ENCODE results near the gene SMIM44.

The SMIM44 gene

DNA sequence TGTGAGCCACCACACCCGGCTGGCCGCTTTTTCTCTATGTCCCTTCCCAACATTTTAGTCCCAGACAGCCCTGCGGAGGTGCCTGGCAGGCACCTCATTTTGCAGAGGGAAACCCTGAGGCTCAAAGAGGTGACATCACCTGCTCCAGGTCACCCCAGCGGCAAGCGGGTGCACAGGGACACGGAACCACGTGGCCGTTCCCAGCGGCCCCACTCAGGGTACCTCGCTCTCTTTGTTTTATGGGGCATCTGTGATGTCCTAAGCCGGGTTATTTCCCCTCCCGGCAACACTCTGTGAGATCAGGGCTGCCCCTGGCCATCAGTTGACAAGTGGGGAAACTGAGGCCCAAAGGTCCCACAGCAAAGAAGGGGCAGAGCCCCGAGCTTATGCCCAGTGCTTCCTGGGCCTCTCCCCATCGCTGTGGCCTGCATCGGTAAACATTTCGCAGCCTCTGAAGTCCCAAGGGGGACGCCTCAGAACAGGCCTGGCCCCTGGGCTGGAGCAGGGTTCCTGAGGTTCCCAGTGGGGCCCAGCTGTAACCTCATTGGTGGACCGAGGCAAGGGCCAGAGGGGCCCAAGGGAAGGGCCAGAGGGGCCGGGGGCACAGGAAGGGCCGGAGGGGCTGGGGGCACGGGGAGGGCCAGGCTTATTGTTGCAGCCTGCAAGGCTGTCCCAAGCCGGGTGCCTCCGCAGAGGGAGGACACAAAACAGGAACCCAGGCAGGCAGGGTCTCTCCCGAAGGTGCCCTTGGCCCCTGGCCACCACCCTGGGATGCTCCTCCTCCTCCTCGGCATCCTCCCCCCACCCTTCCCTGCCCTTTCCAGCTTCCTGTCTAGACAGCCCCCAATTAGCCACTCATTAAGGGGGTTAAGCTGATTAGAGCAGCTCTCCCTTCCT is 41.9 kb downstream of the SMIM44 start:
- H3K4me1 ChIP-seq (ENCODE audit: control insufficient read depth in 1 of 2, insufficient read depth in 2 of 2, low read length in 2 of 2), result peaks cover 0 to 37% of the 10 kb centered on the region in 2 donors

DNA sequence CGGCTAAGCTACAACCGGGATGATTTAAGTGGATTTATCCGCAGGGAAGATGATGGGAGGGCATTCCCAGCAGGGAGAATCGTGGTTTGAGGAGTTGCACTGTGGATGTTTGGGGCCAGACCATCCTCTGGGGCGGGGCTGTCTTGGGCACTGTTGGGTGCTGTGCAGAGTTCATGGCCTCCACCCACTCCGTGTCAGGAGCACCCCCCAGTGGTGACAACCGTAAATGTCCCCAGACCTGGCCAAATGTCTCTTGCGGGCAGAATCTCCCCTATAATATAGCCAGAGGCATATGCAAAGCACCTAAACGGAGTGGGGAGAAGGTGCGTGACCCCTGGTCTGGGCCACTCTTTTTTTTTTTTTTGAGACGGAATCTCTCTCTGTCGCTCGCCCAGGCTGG is 43.2 kb downstream of the SMIM44 start:
- H3K9me3 ChIP-seq (ENCODE audit: control insufficient read depth in 1 of 2, low read length in 2 of 2), result no peaks in the 10 kb centered on the region
- peaks cover 15 to 51% of the 10 kb centered on the region in 2 donors for H3K36me3 ChIP-seq (ENCODE audit: control insufficient read depth in 1 of 2, insufficient read depth in 2 of 2, low read length in 2 of 2)
- no peaks in the 10 kb centered on the region for H3K27me3 ChIP-seq (ENCODE audit: low read depth, low read length)
- H3K4me1 ChIP-seq (ENCODE audit: control insufficient read depth in 1 of 2, insufficient read depth in 2 of 2, low read length in 2 of 2), result peaks cover 4 to 38% of the 10 kb centered on the region in 2 donors
- H3K4me3 ChIP-seq (ENCODE audit: low read depth in 1 of 2, low read length in 2 of 2), result no peak overlapping the region
- no peak overlapping the region for H3K27ac ChIP-seq (ENCODE audit: low read length)

More for the DNA sequence above, 41.9 kb downstream of the SMIM44 start:
- Histone ChIP-seq H3K36me3 (ENCODE audit: control insufficient read depth in 1 of 2, insufficient read depth in 2 of 2, low read length in 2 of 2) (peaks cover 19 to 63% of the 10 kb centered on the region in 2 donors), H3K27ac (ENCODE audit: low read length) (no peak overlapping the region), H3K4me3 (ENCODE audit: low read depth in 1 of 2, low read length in 2 of 2) (no peak overlapping the region), H3K27me3 (ENCODE audit: low read depth, low read length) (no peaks in the 10 kb centered on the region), H3K9me3 (ENCODE audit: control insufficient read depth in 1 of 2, low read length in 2 of 2) (no peaks in the 10 kb centered on the region)

DNA sequence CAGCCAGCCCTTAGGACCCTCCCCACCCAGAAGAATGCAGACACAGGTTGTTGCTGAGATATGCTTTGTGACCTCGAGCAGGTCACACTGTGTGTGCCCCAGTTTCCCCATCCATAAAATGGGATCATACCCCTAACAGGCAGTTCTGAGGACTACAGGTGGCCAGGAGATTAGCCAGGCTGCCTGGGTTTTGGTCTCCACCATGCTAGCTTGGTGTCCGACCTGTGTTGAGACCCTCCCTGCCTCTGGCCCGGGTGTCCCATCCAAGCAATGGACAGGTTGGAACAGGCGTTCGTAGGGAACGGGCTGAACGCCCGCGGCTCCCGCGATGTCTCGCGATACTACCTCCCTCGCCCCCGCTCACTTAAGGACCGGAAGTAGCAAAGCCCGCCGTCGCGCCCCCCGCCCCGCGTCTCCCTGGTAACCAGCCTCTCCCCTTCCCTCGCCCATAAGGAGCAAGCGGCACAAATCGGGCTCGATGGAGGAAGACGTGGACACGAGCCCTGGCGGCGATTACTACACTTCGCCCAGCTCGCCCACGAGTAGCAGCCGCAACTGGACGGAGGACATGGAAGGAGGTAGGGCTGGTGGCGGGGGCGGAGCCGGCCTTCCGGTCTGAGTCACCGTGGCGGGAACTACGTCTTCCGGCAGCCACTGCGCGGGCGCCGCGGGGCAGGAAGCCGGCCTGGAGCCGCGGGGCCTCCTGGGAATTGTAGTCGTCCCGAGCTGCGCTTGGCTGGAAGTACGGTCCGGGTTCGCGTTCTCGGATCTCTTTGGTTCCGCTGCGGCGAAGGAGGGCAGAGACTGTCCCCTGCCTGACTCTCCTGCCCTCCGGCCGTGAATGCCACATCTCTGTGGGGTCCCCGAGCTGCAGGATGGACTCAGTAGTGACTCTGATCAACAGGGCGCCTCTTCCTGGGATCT is 48.3 kb downstream of the SMIM44 start:
- Histone ChIP-seq H3K27me3 (ENCODE audit: low read depth, low read length) (no peaks in the 10 kb centered on the region), H3K36me3 (ENCODE audit: control insufficient read depth in 1 of 2, insufficient read depth in 2 of 2, low read length in 2 of 2) (peaks cover 15 to 40% of the 10 kb centered on the region in 2 donors), H3K4me3 (ENCODE audit: low read depth in 1 of 2, low read length in 2 of 2) (peak overlapping the region; percentile 51 to 70)

DNA sequence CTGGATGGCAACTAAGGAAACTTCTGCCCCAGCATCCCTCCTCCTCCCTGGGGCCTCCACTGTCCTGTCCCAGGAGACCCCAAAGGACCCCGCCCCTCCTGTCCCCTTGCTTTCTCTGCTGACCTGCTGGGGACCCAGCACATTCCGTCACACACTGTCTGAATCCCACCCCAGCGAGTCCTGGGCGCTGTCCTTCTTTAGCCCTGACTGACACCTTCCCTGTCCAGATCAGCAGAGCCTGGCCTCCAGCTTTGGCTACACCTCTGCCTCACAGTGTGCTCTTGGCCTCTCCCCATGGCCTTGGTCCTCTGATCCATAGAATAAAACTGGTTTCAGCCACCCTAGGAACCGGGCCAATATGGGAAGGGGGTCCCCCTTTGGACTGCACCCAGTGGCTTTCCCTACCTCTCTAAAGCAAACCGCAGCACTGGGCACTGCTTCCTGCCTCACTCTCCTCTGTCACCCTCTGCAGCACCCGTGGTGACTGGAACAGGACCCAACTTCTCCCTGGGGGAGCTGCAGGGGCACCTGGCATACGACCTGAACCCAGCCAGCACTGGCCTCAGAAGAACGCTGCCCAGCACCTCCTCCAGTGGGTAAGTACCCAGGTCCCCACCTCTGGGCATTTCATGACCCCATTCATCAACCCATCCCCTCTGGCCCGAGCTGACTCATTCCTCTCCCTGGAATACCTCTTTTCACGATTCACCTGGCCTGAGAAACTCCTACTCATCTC is 49.3 kb downstream of the SMIM44 start:
- peak overlapping the region; percentile 85 for H3K27ac ChIP-seq (ENCODE audit: low read length)
- no peaks in the 10 kb centered on the region for H3K27me3 ChIP-seq (ENCODE audit: low read depth, low read length)
- no peaks in the 10 kb centered on the region for H3K9me3 ChIP-seq (ENCODE audit: control insufficient read depth in 1 of 2, low read length in 2 of 2)
- peak overlapping the region in 1 of 2 donors; percentile 51 for H3K4me3 ChIP-seq (ENCODE audit: low read depth in 1 of 2, low read length in 2 of 2)
- H3K36me3 ChIP-seq (ENCODE audit: control insufficient read depth in 1 of 2, insufficient read depth in 2 of 2, low read length in 2 of 2), result peaks cover 14 to 40% of the 10 kb centered on the region in 2 donors
- peaks cover 9 to 32% of the 10 kb centered on the region in 2 donors for H3K4me1 ChIP-seq (ENCODE audit: control insufficient read depth in 1 of 2, insufficient read depth in 2 of 2, low read length in 2 of 2)

More for the DNA sequence above, 48.3 kb downstream of the SMIM44 start:
- peaks cover 9 to 26% of the 10 kb centered on the region in 2 donors for H3K4me1 ChIP-seq (ENCODE audit: control insufficient read depth in 1 of 2, insufficient read depth in 2 of 2, low read length in 2 of 2)
- peak overlapping the region; percentile 85 for H3K27ac ChIP-seq (ENCODE audit: low read length)
- no peaks in the 10 kb centered on the region for H3K9me3 ChIP-seq (ENCODE audit: control insufficient read depth in 1 of 2, low read length in 2 of 2)

DNA sequence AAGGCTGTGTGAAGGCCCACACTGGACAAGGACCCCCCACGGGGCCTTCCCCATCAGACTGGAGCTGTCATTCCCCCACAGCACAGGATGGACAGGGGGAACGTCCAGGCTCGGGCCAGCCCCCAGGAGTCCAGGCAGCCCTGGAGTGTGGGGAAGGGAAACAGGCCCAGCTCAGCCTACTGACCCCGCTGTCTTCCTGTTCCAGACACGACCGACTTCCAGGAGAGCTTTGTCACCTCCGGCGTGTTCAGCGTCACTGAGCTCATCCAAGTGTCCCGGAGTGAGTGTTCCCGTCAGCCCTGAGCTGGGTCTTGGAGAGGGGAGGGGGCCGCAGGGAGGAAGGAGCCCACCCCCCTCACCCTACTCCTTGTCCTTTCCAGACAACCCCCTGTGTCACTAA is 49.9 kb downstream of the SMIM44 start:
- Histone ChIP-seq H3K4me3 (ENCODE audit: low read depth in 1 of 2, low read length in 2 of 2) (no peak overlapping the region), H3K9me3 (ENCODE audit: control insufficient read depth in 1 of 2, low read length in 2 of 2) (no peaks in the 10 kb centered on the region), H3K27me3 (ENCODE audit: low read depth, low read length) (no peaks in the 10 kb centered on the region), H3K36me3 (ENCODE audit: control insufficient read depth in 1 of 2, insufficient read depth in 2 of 2, low read length in 2 of 2) (peaks cover 10 to 35% of the 10 kb centered on the region in 2 donors), H3K27ac (ENCODE audit: low read length) (peak overlapping the region; percentile 85), H3K4me1 (ENCODE audit: control insufficient read depth in 1 of 2, insufficient read depth in 2 of 2, low read length in 2 of 2) (peaks cover 9 to 35% of the 10 kb centered on the region in 2 donors)

Measured in muscle layer of duodenum (tissue), 2 donors.